AG04449 (cell line): ENCODE results near the gene ZRANB3.
"Not testable (repeated sequence)": the region's sequence is repeated elsewhere in the genome, so short reads cannot be mapped to it uniquely, and the experiment has no call there.

Source experiments
- CTCF ChIA-PET: fragments of 350-600 bp; formaldehyde crosslinking; extraction: SDS; loops from one replicate; lab custom pipeline; 2021; ENCODE audit warnings: antibody characterized with exemption; lab: Yijun Ruan, JAX
- POLR2A ChIA-PET: fragments of 400-600, 350-600 bp; formaldehyde crosslinking; extraction: SDS; loops from one replicate; lab custom pipeline; 2020; ENCODE audit warnings: antibody characterized with exemption, inconsistent platforms; lab: Yijun Ruan, JAX
- DNase-seq: peaks from one replicate; pipeline ENCODE4 v3.0.0-alpha.2; 2010; ENCODE audit warnings: low read depth, low spot score
- H3K4me3 ChIP-seq: 2 replicates; pipeline ENCODE4 v1.5.1; 2011; ENCODE audit warnings: low read depth, mild to moderate bottlenecking, control low read depth, low read length
- TF ChIP-seq, protein P1 (sequence below): IDR thresholded peaks from one replicate; pipeline ENCODE4 v1.5.1; 2011; ENCODE audit warnings: mild to moderate bottlenecking, moderate library complexity, low read length, control low read depth, inconsistent platforms; ENCODE audit not compliant: insufficient read depth; ENCODE audit errors: missing control alignments

Gene ZRANB3

DNA sequence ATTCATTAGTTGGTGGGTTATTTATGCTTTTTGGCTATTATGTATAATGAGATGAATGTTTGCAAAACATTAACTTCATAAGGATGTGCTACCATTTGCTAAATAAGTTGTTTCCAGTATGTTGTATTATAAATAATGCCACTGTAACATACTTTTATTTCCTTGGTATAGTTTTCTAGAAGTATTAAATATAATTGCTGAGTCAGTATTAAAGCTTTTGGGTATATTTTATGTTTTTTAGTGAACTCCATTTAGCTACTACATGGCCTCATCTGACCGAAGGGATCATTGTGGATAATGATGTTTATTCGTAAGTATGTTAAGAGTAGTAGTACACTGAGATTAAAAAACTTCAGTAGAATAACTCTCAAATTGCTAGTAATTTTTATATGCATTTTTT lies 405.1 kb downstream of the ZRANB3 start:
- ChIA-PET POLR2A (no interaction called here), CTCF (interaction anchor here (1.0 kb wide), 1 partner anchor 137 kb away, joined by 3 read pairs; no protein-coding TSS in a partner anchor)
- DNase-seq = no peak
- TF ChIP-seq, protein P1, sequence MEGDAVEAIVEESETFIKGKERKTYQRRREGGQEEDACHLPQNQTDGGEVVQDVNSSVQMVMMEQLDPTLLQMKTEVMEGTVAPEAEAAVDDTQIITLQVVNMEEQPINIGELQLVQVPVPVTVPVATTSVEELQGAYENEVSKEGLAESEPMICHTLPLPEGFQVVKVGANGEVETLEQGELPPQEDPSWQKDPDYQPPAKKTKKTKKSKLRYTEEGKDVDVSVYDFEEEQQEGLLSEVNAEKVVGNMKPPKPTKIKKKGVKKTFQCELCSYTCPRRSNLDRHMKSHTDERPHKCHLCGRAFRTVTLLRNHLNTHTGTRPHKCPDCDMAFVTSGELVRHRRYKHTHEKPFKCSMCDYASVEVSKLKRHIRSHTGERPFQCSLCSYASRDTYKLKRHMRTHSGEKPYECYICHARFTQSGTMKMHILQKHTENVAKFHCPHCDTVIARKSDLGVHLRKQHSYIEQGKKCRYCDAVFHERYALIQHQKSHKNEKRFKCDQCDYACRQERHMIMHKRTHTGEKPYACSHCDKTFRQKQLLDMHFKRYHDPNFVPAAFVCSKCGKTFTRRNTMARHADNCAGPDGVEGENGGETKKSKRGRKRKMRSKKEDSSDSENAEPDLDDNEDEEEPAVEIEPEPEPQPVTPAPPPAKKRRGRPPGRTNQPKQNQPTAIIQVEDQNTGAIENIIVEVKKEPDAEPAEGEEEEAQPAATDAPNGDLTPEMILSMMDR = no peak
- H3K4me3 ChIP-seq = no peak overlapping the region

DNA sequence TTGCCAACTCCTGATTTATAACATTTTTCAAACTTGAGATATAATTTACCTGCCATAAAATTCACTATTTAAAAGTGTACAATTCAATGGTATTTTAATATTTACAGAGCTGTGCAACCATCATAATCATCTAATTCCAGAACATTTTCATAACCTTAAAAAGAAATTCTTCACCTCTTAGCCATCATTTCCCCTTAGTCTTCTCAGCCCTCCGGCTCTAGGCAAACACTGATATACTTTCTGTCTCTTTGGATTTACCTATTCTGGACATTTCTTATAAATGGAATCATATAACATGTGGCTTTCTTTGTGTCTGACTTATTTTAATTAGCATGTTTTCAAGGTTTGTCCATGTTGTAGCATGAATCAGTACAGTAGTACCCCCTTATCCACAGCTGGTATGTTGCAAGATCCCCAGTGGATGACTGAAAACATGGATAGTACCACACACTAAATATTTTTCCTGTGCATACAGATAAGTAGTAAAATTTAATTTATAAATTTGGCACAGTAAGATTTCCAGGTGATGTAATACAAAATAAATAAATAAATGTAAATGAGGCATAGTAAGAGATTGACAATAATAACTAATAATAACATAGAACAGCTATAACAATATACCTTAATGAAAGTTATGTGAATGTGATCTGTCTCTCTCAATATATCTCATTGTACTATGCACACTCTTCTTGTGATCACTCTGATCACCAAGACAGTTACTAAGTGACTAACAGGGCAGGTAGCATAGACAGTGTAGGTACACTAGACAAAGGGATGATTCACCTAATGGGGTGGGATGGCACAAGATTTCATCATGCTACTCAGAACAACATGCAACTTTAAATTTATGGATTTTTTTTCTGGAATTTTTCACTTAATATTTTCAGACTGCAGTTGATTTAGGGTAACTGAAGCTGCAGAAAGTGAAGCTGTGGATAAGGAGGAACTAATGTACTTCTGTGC lies 405.8 kb downstream of the ZRANB3 start:
- CTCF ChIA-PET = interaction anchor here (1.0 kb wide), 1 partner anchor 136 kb away, joined by 3 read pairs; no protein-coding TSS in a partner anchor
- TF ChIP-seq, protein P1 = no peak
- POLR2A ChIA-PET = interaction anchor here (0.6 kb wide), 1 partner anchor 59 kb away, joined by 3 read pairs; no protein-coding TSS in a partner anchor
- DNase-seq = no peak
- no peak overlapping the region for H3K4me3 ChIP-seq

DNA sequence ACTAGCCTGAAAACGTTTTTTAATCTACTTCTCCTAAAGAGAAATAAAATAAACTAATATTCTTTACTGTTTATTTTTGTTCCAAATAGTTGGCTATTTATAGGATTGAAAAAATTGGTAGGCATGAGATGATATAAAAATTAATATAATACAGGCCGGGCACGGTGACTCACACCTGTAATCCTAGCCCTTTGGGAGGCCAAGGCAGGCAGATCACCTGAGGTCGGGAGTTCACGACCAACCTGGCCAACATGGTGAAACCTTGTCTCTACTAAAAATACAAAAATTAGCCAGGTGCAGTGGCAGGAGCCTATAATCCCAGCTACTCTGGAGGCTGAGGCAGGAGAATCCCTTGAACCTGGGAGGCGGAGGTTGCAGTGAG lies 409.4 kb downstream of the ZRANB3 start:
- DNase-seq, POLR2A ChIA-PET, H3K4me3 ChIP-seq: not testable (repeated sequence)
- CTCF ChIA-PET = interaction anchor here (1.0 to 1.3 kb wide), 2 partner anchors 10 to 11 kb away, joined by 4 read pairs; no protein-coding TSS in a partner anchor

DNA sequence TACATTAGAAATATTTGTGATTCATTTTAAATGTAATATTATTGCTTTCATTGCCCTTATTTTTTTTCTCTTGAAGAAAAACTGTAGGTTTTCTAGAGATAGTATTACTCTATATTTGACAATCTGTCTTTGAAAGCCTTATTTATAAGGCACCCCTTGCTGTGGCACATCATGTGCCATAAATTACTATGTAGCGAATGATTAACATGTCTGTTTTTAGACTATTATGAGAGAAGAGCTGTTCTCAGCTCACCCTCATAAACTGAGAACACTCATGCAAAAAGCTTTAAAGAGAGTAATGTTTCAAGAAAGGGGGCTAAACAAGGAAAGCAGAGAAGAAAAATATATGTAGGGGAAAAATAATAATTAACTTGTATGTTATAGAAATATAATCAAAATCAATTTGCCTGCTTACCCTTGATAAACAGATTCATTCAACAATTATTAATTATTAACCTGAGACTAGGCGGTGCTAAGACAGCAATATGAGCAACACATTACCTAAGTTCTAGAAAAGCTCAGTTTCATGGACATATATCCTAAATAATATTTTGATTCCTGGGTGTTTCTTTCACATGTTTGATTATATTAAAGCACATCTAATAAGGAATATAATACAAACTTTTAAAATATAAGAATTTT lies 409.9 kb downstream of the ZRANB3 start:
- POLR2A ChIA-PET = no interaction called here
- TF ChIP-seq, protein P1 = no peak
- CTCF ChIA-PET = interaction anchor here (1.0 to 1.3 kb wide), 2 partner anchors 10 to 11 kb away, joined by 4 read pairs; no protein-coding TSS in a partner anchor

DNA sequence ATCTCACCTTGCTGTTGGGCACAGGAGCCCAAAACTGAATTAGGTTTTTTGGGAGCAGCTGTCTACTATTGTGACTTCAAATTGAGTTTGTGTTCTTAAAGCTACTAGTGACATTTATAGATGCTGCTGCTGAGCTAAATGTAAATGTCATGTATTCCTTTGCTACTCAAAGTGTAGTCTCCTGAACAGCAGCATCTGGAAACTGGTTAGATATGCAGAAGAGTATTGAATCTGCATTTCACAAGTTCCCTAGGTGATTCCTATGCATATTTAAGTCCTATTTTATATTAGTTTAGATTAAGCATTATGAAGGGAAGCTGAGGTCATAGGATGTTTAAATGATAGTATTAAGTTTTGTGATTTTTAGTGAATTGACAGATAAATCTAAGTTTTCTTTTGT lies 411.4 kb downstream of the ZRANB3 start:
- no peak overlapping the region for H3K4me3 ChIP-seq
- CTCF ChIA-PET = no interaction called here
- TF ChIP-seq, protein P1 = no peak
- POLR2A ChIA-PET = no interaction called here
- no peak for DNase-seq

More for the DNA sequence above, 409.9 kb downstream of the ZRANB3 start:
- H3K4me3 ChIP-seq = no peak overlapping the region
- DNase-seq = no peak

DNA sequence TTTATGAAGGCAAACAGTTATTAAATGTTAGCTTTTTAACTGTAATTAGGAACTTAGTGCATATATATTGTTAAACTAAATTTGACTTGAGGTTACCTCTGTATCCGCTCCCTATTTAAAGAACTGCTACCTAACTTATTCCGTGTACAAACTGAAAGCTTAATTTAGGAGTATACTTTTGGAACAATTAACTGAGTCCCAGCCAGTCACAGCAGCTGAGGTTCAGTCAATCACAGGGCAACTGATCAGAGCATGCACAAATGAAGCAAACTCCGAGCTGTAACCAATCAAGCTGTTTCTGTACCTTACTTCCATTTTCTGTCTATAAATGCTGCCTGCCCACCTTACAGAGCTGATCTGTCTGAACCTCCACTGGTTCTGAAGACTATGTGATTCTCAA lies 417.7 kb downstream of the ZRANB3 start:
- TF ChIP-seq, protein P1 = no peak
- DNase-seq = no peak
- ChIA-PET POLR2A (no interaction called here), CTCF (no interaction called here)
- H3K4me3 ChIP-seq = no peak overlapping the region

DNA sequence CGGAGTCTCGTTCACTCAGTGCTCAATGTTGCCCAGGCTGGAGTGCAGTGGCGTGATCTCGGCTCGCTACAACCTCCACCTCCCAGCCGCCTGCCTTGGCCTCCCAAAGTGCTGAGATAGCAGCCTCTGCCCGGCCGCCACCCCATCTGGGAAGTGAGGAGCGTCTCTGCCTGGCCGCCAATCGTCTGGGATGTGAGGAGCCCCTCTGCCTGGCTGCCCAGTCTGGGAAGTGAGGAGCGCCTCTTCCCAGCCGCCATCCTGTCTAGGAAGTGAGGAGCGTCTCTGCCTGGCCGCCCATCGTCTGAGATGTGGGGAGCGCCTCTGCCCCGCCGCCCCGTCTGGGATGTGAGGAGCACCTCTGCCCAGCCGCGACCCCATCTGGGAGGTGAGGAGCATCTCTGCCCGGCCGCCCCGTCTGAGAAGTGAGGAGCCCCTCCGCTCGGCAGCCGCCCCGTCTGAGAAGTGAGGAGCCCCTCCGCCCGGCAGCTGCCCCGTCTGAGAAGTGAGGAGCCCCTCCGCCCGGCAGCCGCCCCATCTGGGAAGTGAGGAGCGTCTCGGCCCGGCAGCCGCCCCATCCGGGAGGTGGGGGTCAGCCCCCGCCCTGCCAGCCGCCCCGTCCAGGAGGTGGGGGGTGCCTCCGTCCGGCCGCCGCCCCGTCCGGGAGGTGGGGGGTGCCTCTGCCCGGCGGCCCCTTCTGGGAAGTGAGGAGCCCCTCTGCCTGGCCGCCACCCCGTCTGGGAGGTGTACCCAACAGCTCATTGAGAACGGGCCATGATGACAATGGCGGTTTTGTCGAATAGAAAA lies 425.3 kb downstream of the ZRANB3 start:
- DNase-seq, H3K4me3 ChIP-seq, POLR2A ChIA-PET, CTCF ChIA-PET: not testable (repeated sequence)
